B cell (primary cell): Measurements from ENCODE around the gene NPL.

Experiments used
- CTCF ChIP-seq: fragments of 200-600 bp; IDR thresholded peaks from one replicate; pipeline ENCODE4 v1.8.0; 2022; ENCODE audit warnings: antibody characterized with exemption, mild to moderate bottlenecking
- EZH2 ChIP-seq: IDR thresholded peaks from 2 replicates; pipeline ENCODE4 v1.6.1; 2012; ENCODE audit warnings: borderline replicate concordance, low read depth, mild to moderate bottlenecking, moderate library complexity, low read length; ENCODE audit not compliant: insufficient read depth, poor library complexity, severe bottlenecking

- TF ChIP-seq CTCF (no peak), EZH2 (no peak)
These were observed 71.1 kb downstream of the NPL start for GRCh38 chr1:182860658-182861057.
